ENCODE data around the gene DYSF.
A peak's percentile ranks its signal among the peaks of the same experiment; 100 is the strongest.

The DYSF gene

GRCh38 chr2:71503837-71504236 lies 50.5 kb downstream of the DYSF start:
- no peak for DNase-seq

- DNase-seq = no peak
Observed at GRCh38 chr2:71504611-71505010, 51.2 kb downstream of the DYSF start.

- DNase-seq = no peak
Observed at GRCh38 chr2:71505086-71505769, 51.9 kb downstream of the DYSF start.

- no peak for DNase-seq
Observed at GRCh38 chr2:71505770-71506140, 52.4 kb downstream of the DYSF start.

GRCh38 chr2:71506222-71507153 lies 53.1 kb downstream of the DYSF start:
- DNase-seq = no peak

GRCh38 chr2:71507476-71507875 lies 54.1 kb downstream of the DYSF start:
- DNase-seq = no peak

GRCh38 chr2:71510196-71510807 lies 56.9 kb downstream of the DYSF start:
- DNase-seq = peak; percentile 69 to 71

GRCh38 chr2:71510938-71511337 lies 57.6 kb downstream of the DYSF start:
- DNase-seq = no peak

- DNase-seq = no peak
Observed at GRCh38 chr2:71511776-71512175, 58.4 kb downstream of the DYSF start.

- no peak for DNase-seq
Observed at GRCh38 chr2:71512386-71512785, 59.0 kb downstream of the DYSF start.

GRCh38 chr2:71513096-71513495 lies 59.7 kb downstream of the DYSF start:
- no peak for DNase-seq

- DNase-seq = no peak
Observed at GRCh38 chr2:71513721-71514120, 60.4 kb downstream of the DYSF start.

- no peak for DNase-seq
Observed at GRCh38 chr2:71516253-71516888, 63.0 kb downstream of the DYSF start.

GRCh38 chr2:71517851-71518250 lies 64.5 kb downstream of the DYSF start:
- DNase-seq = no peak

GRCh38 chr2:71521436-71521950 lies 68.1 kb downstream of the DYSF start:
- no peak for DNase-seq

GRCh38 chr2:71524476-71524875 lies 71.1 kb downstream of the DYSF start:
- DNase-seq = no peak

- no peak for DNase-seq
Observed at GRCh38 chr2:71526141-71526540, 72.8 kb downstream of the DYSF start.

- no peak for DNase-seq
Observed at GRCh38 chr2:71526975-71527374, 73.6 kb downstream of the DYSF start.

- DNase-seq = no peak
Observed at GRCh38 chr2:71528131-71528591, 74.8 kb downstream of the DYSF start.

GRCh38 chr2:71528749-71529148 lies 75.4 kb downstream of the DYSF start:
- no peak for DNase-seq

- no peak for DNase-seq
Observed at GRCh38 chr2:71530211-71530610, 76.8 kb downstream of the DYSF start.

- DNase-seq = no peak
Observed at GRCh38 chr2:71530641-71531332, 77.4 kb downstream of the DYSF start.

All from activated CD4-positive, alpha-beta T cell treated with anti-CD3 and anti-CD28 coated beads for 4 hours (primary cell).